H9 (cell line): ENCODE data around the gene IZUMO1. TPM values are rescaled to one million over a fixed set of nuclear protein-coding genes. Genes with fewer than 3 reads are reported as not detected.
A peak's percentile ranks its signal among the peaks of the same experiment; 100 is the strongest.

Experiments
- DNase-seq: peaks from one replicate; pipeline ENCODE4 v3.0.0-alpha.2; 2017
- H2AFZ ChIP-seq: one replicate; pipeline ENCODE4 v1.6.1; 2013; ENCODE audit warnings: mild to moderate bottlenecking, low read length, control low read depth, moderate library complexity
- H2AK5ac ChIP-seq: 2 replicates; pipeline ENCODE4 v1.6.1; 2013; ENCODE audit warnings: low read length, control low read depth, mixed read lengths; ENCODE audit not compliant: insufficient read length
- H2BK120ac ChIP-seq: one replicate; pipeline ENCODE4 v1.6.1; 2013; ENCODE audit warnings: low read depth, mild to moderate bottlenecking, low read length, control low read depth, inconsistent platforms; ENCODE audit not compliant: poor library complexity, severe bottlenecking
- H2BK12ac ChIP-seq: 2 replicates; pipeline ENCODE4 v1.6.1; 2013; ENCODE audit warnings: low read length, control low read depth, mixed read lengths, low read depth; ENCODE audit not compliant: insufficient read length
- H2BK15ac ChIP-seq: 2 replicates; pipeline ENCODE4 v1.6.1; 2013; ENCODE audit warnings: low read depth, low read length, control low read depth
- H2BK20ac ChIP-seq: one replicate; pipeline ENCODE4 v1.6.1; 2013; ENCODE audit warnings: low read depth, mild to moderate bottlenecking, low read length, control low read depth, inconsistent platforms; ENCODE audit not compliant: poor library complexity, severe bottlenecking
- H2BK5ac ChIP-seq: 2 replicates; pipeline ENCODE4 v1.6.1; 2013; ENCODE audit warnings: low read length, control low read depth, mixed read lengths; ENCODE audit not compliant: insufficient read length
- H3K14ac ChIP-seq: 2 replicates; pipeline ENCODE4 v1.6.1; 2013; ENCODE audit warnings: low read length, control low read depth; ENCODE audit not compliant: insufficient read depth
- H3K18ac ChIP-seq: 2 replicates; pipeline ENCODE4 v1.6.1; 2013; ENCODE audit warnings: low read depth, mild to moderate bottlenecking, mixed read lengths, low read length, control low read depth; ENCODE audit not compliant: insufficient read length
- H3K23ac ChIP-seq: 2 replicates; pipeline ENCODE4 v1.6.1; 2013; ENCODE audit warnings: low read length, control low read depth, mixed read lengths, low read depth; ENCODE audit not compliant: insufficient read length
- H3K23me2 ChIP-seq: 2 replicates; pipeline ENCODE4 v1.6.1; 2013; ENCODE audit warnings: low read depth, mild to moderate bottlenecking, mixed read lengths, low read length, control low read depth; ENCODE audit not compliant: insufficient read length, poor library complexity, severe bottlenecking
- H3K27ac ChIP-seq: 2 replicates; pipeline ENCODE4 v1.5.1; 2013; ENCODE audit warnings: low read length, control low read depth, mixed read lengths, low read depth; ENCODE audit not compliant: insufficient read length
- H3K27me3 ChIP-seq: 2 replicates; pipeline ENCODE4 v1.6.1; 2013; ENCODE audit warnings: low read length, control low read depth, inconsistent platforms; ENCODE audit not compliant: insufficient read depth
- H3K4ac ChIP-seq: 2 replicates; pipeline ENCODE4 v1.6.1; 2013; ENCODE audit warnings: low read depth, mild to moderate bottlenecking, control low read depth, inconsistent platforms, low read length, moderate library complexity
- H3K4me1 ChIP-seq: 2 replicates; pipeline ENCODE4 v1.6.1; 2013; ENCODE audit warnings: low read length, control low read depth, inconsistent platforms; ENCODE audit not compliant: insufficient read depth
- H3K4me2 ChIP-seq: 2 replicates; pipeline ENCODE4 v1.6.1; 2013; ENCODE audit warnings: low read length, control low read depth, mixed read lengths; ENCODE audit not compliant: insufficient read length, insufficient read depth
- H3K56ac ChIP-seq: 2 replicates; pipeline ENCODE4 v1.6.1; 2013; ENCODE audit warnings: low read depth, mild to moderate bottlenecking, mixed read lengths, low read length, control low read depth; ENCODE audit not compliant: insufficient read length
- H3K79me1 ChIP-seq: 2 replicates; pipeline ENCODE4 v1.6.1; 2013; ENCODE audit warnings: low read depth, mild to moderate bottlenecking, moderate library complexity, low read length, control low read depth, inconsistent platforms; ENCODE audit not compliant: insufficient read depth, poor library complexity, severe bottlenecking
- H3K79me2 ChIP-seq: 2 replicates; pipeline ENCODE4 v1.6.1; 2013; ENCODE audit warnings: low read length, control low read depth, inconsistent platforms; ENCODE audit not compliant: insufficient read depth
- H3K9ac ChIP-seq: 2 replicates; pipeline ENCODE4 v1.6.1; 2013; ENCODE audit warnings: low read length, control low read depth, mixed read lengths; ENCODE audit not compliant: insufficient read length; ENCODE audit errors: extremely low read depth
- H3K9me3 ChIP-seq: one replicate; pipeline ENCODE4 v1.6.1; 2013; ENCODE audit warnings: low read depth, low read length, inconsistent platforms; ENCODE audit not compliant: control insufficient read depth
- H3T11ph ChIP-seq: one replicate; pipeline ENCODE4 v1.6.1; 2013; ENCODE audit warnings: mild to moderate bottlenecking, low read length, control low read depth, inconsistent platforms
- H4K20me1 ChIP-seq: one replicate; pipeline ENCODE4 v1.6.1; 2013; ENCODE audit not compliant: control insufficient read depth, insufficient read length, insufficient read depth
- H4K5ac ChIP-seq: 2 replicates; pipeline ENCODE4 v1.6.1; 2013; ENCODE audit warnings: low read depth, mild to moderate bottlenecking, mixed read lengths, low read length, control low read depth; ENCODE audit not compliant: insufficient read length
- H4K8ac ChIP-seq: replicated peaks from 2 replicates; pipeline ENCODE4 v1.6.1; 2013; ENCODE audit warnings: low read length, control low read depth, mixed read lengths, low read depth; ENCODE audit not compliant: insufficient read length
- H4K91ac ChIP-seq: 2 replicates; pipeline ENCODE4 v1.6.1; 2013; ENCODE audit warnings: low read depth, mild to moderate bottlenecking, moderate library complexity, mixed read lengths, low read length, control low read depth; ENCODE audit not compliant: insufficient read length
- H3K27ac Mint-ChIP-seq, 3 experiments: 2 replicates in 2 of 3; 3 replicates in 1 of 3; pipeline ENCODE4 v1.8.0; 2020 to 2021; ENCODE audit warnings: mixed read lengths in 3 of 3, mild to moderate bottlenecking in 1 of 3, moderate library complexity in 1 of 3
- H3K27me3 Mint-ChIP-seq: 2 replicates; pipeline ENCODE4 v1.8.0; 2021; ENCODE audit warnings: low read depth, mild to moderate bottlenecking, moderate library complexity, mixed read lengths
- H3K36me3 Mint-ChIP-seq, 3 experiments: 2 replicates in 2 of 3; 3 replicates in 1 of 3; pipeline ENCODE4 v1.8.0; 2020 to 2021; ENCODE audit warnings: low read depth in 3 of 3, mixed read lengths in 3 of 3; ENCODE audit not compliant: insufficient read depth in 1 of 3
- H3K4me1 Mint-ChIP-seq, 2 experiments: 2 replicates each; pipeline ENCODE4 v1.8.0; 2020; ENCODE audit warnings: mixed read lengths in 2 of 2
- H3K4me3 Mint-ChIP-seq, 2 experiments: 2 replicates in 1 of 2; 3 replicates in 1 of 2; pipeline ENCODE4 v1.8.0; 2020 to 2021; ENCODE audit warnings: mild to moderate bottlenecking in 2 of 2, mixed read lengths in 2 of 2, moderate library complexity in 1 of 2
- H3K9me3 Mint-ChIP-seq, 2 experiments: 2 replicates in 1 of 2; 3 replicates in 1 of 2; pipeline ENCODE4 v1.8.0; 2020; ENCODE audit warnings: mild to moderate bottlenecking in 2 of 2, mixed read lengths in 2 of 2, moderate library complexity in 1 of 2
- WGBS: extraction: QIAGEN DNeasy Blood & Tissue Kit; methylation state at CpG from one replicate; pipeline ENCODE4 v1.1.7; 2013; ENCODE audit warnings: missing lambda C conversion rate, low lambda C conversion rate, mixed read lengths; ENCODE audit not compliant: insufficient read length; ENCODE audit errors: extremely low coverage; 5-methylcytosine and 5-hydroxymethylcytosine counted together
- total RNA-seq: library from RNA; stranded (reverse); gene quantifications from 2 replicates; pipeline ENCODE4 v1.2.1, GENCODE V29; 2021
- TF ChIP-seq, protein P1 (sequence below): fragments of 200-600 bp; sonication (generic); conservative IDR thresholded peaks from 3 replicates; pipeline ENCODE4 v1.8.0; 2021; ENCODE audit warnings: antibody characterized with exemption, mild to moderate bottlenecking

Gene IZUMO1
- total RNA-seq, 1 experiment from 2014 or later = 3.7 TPM

DNA sequence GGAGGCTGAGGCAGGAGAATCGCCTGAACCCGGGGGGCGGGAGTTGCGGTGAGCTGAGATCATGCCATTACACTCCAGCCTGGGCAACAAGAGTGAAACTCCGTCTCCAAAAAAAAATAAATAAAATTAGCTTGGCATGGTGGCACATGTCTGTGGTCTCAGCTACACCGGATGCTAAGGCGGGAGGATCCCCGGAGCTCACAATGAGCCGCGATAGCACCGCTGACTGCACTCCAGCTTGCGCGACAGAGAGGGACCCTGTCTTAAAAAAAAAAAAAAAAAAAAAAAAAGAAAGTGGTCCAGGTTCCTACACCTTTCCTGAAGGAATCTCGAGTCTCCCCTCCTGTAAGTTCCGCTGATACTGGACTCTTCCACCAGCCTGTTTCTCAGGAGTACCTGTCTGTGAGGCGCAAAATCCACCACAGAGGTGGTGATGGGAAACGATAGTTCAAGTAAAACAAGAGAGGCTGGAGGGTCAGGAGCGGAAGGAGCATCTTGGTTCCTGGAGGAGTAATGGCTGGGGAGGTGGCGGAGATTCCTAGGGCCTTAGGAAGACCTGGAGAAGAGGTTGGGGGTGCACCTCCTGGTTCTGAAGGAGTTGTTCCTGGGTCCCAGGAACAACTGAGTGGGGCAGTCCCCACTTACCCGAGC lies 5.3 kb upstream of the IZUMO1 start:
- Histone ChIP-seq H3K23ac (no peak overlapping the region), H2AK5ac (no peak overlapping the region), H2BK20ac (no peak overlapping the region), H2BK15ac (no peak overlapping the region), H3K23me2 (peaks cover 8% of the 10 kb centered on the region), H4K5ac (no peak overlapping the region), H3T11ph (no peak overlapping the region), H3K9me3 (no peaks in the 10 kb centered on the region), H3K27me3 (no peaks in the 10 kb centered on the region), H3K79me1 (peaks cover 6% of the 10 kb centered on the region), H3K27ac (no peak overlapping the region), H3K4me2 (peak overlapping the region; percentile 97), H3K4me1 (peaks cover 12% of the 10 kb centered on the region; the same call in 1 of the 2 replicates), H3K14ac (peak overlapping the region; percentile 38; the same call in 1 of the 2 replicates), H3K18ac (no peak overlapping the region), H4K8ac (no peak overlapping the region), H4K20me1 (no peaks in the 10 kb centered on the region), H2AFZ (no peak overlapping the region), H2BK12ac (no peak overlapping the region), H3K4ac (no peak overlapping the region), H2BK120ac (no peak overlapping the region), H3K9ac (peak overlapping the region; percentile 67), H3K79me2 (peaks cover 4% of the 10 kb centered on the region; the same call in 1 of the 2 replicates), H2BK5ac (no peak overlapping the region), H3K56ac (no peak overlapping the region), H4K91ac (no peak overlapping the region)
- WGBS = no CpG with 5 or more reads among the region's 20 CpGs
- TF ChIP-seq, protein P1, sequence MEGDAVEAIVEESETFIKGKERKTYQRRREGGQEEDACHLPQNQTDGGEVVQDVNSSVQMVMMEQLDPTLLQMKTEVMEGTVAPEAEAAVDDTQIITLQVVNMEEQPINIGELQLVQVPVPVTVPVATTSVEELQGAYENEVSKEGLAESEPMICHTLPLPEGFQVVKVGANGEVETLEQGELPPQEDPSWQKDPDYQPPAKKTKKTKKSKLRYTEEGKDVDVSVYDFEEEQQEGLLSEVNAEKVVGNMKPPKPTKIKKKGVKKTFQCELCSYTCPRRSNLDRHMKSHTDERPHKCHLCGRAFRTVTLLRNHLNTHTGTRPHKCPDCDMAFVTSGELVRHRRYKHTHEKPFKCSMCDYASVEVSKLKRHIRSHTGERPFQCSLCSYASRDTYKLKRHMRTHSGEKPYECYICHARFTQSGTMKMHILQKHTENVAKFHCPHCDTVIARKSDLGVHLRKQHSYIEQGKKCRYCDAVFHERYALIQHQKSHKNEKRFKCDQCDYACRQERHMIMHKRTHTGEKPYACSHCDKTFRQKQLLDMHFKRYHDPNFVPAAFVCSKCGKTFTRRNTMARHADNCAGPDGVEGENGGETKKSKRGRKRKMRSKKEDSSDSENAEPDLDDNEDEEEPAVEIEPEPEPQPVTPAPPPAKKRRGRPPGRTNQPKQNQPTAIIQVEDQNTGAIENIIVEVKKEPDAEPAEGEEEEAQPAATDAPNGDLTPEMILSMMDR = no peak
- H3K4me3 Mint-ChIP-seq = peak overlapping the region; percentile 84 to 94
- H3K27me3 Mint-ChIP-seq = peaks cover 10% of the 10 kb centered on the region
- no peak for DNase-seq
- peaks cover 21 to 33% (median 30%) of the 10 kb centered on the region in 3 experiments; a peak in 6 of 7 replicates for H3K36me3 Mint-ChIP-seq
- H3K9me3 Mint-ChIP-seq = no peaks in the 10 kb centered on the region; a peak in 2 of 5 replicates
- H3K4me1 Mint-ChIP-seq = peaks cover 36 to 52% of the 10 kb centered on the region in 2 experiments
- peak overlapping the region; percentile 50 to 93 (median 82); a peak in 5 of 7 replicates for H3K27ac Mint-ChIP-seq
